GM21786 (cell line): ENCODE measurements around the gene BCL11B.

Source experiments
- ATAC-seq: cut with Tn5 transposase; IDR thresholded peaks from one replicate; pipeline ENCODE4 v1.9.1; 2021; ENCODE audit not compliant: unreplicated experiment

The BCL11B gene

DNA sequence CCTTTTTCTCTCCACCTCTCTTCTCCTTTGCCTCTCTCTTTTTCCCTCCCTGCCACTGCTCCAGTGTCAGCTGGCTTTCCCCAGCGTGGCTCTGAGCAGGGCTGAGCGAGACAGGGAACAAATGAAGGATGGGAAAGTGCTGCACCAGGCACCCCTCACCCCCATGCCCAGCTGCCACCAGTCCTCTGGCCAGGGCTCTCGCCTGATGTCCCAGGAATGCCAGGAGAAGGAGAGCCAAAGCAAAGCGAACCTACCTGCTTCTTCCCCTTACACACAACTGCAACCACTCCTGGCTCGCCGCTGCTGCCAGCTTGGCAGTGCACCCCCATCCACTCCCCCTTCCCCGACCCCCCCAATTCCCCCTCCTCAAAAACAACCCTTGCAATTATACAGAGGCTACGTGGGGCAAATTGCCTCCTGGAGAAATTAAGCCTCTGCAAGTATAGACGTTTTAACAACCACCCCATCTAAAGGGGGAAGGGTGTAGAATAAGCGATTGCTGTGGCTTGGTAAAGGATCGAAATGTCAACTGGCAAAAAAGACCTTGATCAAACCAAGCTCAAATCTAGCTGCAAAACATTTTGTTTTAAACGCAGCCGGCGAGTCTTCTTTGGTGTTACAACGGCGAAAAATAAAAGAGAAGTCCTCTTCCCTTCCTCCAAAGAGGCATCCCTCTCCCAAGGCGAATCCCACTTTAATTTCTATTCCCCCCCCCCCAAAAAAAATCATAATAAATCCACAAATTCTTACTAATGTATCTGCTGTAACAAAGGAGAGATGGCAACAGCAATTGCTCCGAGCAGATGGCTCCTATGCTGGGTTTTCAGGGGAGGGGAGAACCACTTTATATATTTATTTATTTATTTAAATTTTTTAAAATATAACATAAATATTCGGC, 2.9 kb downstream of the BCL11B start:
- no peak for ATAC-seq

- ATAC-seq = no peak
Measured at GRCh38 chr14:99267837-99268781, 3.9 kb downstream of the BCL11B start.

DNA sequence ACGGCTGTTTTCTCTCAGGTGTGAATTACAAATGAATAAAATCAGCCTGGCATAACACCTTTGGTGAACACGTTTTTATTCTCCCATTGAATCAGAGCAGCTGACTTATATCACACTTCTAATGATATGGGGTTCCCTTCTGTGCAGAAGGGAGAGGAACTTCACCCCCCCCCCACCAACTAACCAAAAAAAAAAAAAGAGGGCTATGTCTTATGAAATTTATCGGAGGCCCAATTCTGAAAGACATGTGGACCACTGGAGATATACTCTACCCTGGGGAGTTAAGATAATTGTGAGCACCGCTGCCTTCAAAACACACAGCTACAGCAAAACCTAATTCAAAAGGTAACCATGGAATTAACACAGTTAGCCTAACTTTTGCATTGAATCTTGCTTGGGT, 4.6 kb downstream of the BCL11B start:
- ATAC-seq = no peak

DNA sequence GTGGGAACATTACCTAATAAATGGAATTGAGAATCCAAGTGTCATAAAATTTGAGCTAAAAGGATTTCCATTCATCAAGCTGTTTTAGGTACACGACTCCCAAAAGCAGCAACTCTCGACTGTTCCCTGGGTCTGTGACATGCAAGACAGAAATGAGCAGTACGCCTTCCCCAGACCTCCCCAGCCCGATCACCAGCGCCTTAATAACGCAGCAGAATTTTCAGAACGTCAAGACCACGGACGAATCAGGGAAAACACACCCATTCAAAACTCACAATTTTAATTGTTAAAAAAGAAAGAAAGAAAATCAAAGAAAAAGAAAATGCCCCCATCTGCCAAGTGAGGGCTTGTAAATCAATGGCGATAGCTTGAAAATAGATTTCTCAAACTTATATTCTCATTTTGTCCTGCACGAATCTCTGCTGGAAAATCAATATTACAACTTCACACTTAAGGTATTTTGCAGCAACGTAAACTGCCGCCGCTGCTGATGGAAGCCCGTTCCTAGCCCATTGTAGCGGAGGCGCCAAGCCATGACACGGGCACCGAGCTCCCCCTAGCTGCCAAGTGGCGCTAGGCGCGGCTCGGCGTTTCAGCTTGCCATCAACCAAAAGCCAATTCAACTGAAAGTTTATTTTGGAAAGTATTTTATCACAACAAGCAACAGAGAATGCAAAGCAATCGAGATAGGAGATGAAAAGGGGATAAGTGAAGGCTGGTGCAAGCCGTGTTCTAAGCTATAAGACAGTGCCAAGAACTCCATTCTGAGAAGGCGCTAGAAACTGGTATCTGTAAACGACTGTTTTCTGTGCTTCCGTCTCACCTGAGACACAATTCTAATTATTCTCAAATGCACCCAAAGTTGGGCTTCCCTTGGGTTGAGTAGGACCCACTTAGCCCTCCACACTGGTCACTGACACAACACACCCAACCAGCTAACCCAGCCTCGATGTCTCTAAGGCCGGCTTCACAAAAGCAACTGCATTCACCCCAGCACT, 5.5 kb downstream of the BCL11B start:
- ATAC-seq = peak; percentile 64

GRCh38 chr14:99265571-99265970, 6.4 kb downstream of the BCL11B start:
- no peak for ATAC-seq

DNA sequence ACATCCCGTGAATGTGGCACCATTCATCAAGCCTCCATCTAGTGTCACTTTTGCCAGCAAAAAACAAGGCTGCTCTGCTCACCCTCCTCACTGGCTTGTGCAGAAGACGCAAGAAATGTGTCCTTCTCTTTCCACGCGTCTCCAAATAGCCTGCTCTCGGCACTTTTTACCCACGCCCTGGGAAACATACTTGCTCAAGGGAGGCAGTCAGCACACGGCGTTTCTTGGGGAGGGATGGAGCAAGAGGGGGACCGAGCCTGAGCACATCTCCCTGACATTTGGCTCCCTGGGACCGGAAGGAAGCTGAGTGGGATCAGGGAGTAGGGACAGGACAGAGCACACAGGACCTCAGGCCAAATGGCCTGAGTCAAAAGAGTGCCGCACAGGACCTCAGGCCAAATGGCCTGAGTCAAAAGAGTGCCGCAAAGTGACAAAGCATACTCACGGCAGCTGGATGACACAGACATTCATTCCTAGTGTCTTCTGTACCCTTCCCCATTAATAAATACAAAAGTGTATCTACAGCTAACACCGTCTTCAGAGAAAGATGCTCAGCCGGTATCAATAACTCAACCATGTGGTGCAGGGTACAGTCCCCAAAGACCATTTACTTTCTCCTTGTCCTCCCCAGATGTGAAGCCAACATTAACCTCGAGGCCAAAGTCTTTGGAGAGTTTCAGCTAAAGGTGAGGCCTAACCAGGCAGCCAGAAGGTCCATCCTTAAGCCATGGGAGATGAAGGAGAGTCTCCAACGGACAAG, 7.1 kb downstream of the BCL11B start:
- no peak for ATAC-seq

DNA sequence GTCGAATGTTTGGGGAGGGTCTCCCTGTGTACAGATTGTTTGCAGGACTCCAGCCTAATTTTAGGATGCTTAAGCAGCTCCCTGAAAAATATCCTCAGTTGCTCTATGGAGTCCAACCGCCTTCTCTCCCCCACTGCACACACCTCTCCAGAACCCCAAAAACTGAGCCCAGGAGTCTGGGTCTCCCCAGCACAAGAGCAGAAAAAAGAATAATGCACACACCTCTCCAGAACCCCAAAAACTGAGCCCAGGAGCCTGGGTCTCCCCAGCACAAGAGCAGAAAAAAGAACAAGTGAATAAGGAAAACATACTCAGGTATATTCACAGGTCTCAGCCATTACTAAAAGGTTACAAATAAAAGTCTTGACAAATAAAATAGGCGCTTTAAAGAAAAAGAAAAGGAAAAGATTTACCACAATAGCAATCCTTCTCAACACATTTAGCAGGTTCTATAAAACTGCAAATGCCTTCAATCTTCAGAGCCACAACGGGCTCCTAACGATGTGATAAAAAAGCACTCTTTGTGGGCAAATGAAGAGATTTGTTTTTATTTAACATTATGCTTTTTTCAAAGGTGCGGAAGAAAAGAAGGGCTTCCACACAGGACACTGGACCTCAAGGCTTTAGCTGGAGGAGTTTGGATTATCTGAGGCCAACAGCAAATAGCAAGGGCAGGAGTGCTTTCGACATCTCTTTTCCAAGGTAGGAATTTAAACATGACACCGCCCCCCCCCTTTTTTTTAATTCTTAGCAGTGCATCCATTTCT, 8.2 kb downstream of the BCL11B start:
- ATAC-seq = no peak

- no peak for ATAC-seq
Measured at GRCh38 chr14:99262977-99263448, 9.0 kb downstream of the BCL11B start.

- ATAC-seq = no peak
Measured at GRCh38 chr14:99261912-99262787, 9.8 kb downstream of the BCL11B start.

GRCh38 chr14:99260587-99261551, 11.1 kb downstream of the BCL11B start:
- ATAC-seq = no peak

DNA sequence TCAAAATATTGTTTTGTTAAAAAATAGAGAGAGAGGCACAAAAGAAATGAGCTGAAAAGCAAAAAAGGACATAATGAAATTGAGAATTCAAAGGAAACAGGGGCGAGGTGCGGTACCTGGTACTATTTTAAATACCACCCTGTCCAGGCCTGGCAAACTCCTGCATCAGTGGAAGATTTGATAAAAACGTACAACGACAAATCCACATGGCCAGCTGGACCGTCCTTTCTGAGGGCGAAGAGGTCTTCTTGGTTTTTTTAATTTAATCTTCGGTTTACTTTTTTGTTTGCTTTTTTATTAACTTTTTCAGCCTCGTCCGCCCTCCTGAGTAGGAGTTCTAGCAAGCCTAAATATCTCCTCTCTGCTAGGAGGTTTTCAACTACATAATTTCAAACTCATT, 11.9 kb downstream of the BCL11B start:
- ATAC-seq = no peak

DNA sequence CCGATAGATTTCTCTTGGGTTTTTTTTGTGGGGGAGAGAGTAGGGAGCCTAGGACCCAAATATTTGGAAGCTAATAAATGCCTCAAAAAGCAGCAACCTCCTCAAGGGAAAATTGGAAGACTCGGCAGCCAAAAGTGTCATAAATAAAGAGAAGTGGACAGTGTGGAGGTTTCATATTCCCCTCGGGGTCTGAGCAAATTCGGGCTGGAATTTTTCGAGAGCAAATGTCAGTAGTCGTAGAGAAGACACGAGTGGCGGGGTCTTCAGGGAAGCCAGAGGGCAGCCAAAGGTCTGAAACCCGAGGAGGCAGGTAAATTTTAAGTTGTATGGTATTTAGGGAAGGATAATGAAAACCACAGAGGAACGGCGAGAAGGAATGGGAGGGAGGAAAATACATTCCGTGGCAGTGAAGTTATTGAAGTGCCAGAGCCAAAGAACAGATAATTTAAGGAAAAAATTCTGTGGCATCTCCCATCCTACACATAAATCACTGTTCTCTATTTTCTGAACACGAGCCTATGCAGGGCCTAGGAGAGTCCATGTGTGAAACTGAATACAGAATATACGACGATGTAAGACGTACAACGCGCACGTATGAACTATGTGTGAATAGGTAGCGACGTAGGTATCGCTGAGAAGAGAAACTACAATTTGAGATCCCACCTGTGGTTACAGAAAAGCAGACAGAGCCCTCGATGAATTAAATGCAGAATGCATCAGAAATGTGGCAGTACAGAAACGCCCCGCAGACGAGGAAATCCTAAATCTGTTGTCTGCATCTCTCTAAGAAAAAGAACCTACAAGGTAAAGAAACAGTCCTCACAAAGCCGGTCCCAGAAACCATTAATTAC, 12.9 kb downstream of the BCL11B start:
- ATAC-seq = no peak

- ATAC-seq = no peak
Measured at GRCh38 chr14:99258341-99258861, 13.6 kb downstream of the BCL11B start.

DNA sequence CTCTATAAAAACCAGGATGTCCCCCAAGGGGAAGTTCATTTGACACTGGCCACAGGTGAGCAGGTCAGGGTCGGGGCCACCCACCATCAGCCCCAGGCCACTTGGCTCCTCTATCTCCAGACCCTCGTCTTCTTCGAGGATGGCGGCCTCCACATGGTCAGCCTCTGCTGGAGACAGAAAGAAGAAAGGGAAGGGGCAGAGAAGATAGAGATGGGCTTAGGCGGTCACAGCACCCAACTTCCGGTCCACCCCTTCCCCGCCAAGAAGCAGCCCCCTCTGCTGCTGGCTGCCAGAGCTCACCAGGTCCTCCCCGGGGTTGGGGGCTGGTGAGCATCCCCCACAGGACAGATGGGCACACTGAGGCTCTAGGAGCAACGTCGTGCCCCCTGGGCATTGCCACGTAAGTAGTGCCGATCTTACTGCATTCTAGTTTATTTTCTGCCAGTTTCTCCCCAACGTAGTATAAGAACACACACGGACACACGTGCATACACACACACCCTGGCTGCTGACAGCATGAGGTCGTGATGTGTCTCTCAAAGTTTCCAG, 14.2 kb downstream of the BCL11B start:
- ATAC-seq = no peak

DNA sequence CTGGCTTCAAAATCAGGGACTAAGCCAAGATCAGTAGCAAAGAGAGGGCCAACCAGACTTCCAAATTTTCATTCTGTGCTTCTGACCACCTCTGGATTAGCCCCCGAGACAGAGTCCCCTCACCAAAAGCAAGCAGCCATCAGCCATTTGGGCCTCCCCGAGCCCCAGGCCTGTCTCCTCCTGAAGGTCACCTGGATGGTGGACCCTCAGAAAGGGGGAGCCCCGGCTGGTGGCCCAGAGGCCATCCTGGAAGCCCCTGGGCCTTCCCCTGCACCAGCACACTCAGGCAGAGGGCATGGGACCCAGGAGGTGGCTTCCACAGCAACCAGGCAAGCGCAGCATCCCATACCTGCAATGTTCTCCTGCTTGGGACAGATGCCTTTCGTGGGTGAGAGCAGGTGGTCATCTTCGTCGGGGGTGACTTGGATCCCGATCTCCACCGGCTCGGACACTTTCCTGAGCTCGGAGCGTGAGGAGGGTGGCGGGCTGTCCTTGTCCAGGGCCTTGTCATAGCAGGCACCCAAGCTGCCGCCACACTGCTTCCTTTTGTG, 14.8 kb downstream of the BCL11B start:
- ATAC-seq = no peak
